ENCODE measurements around the gene CBX1. TPM values are rescaled to one million over a fixed set of nuclear protein-coding genes. Genes with fewer than 3 reads are reported as not detected.

CBX1 gene
- total RNA-seq, 1 donor from 2014 or later = 74.9 TPM

DNA sequence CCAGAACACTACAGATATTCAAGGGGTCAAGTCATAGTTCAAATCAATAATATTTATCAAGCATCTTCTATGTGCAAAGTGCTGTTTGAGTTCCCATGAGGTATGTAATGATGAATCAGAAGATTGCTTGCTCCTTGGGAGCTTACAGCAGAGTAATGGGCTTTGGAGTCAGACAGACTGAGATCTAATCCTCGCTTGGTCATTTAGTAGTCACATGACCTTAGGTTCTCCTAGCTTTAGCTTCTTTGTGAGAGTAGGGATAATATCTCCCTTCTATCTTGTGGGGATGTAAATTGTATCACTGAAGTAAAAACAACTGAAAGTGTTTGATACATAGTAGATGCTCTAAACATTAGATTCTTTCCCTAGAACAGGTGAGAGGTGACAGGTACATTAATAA is 36.4 kb upstream of the CBX1 start:
- DNase-seq (ENCODE audit: low spot score) = no peak
- H3K9me3 Mint-ChIP-seq (ENCODE audit: low read depth) = no peaks in the 10 kb centered on the region
- H3K27ac Mint-ChIP-seq (ENCODE audit: unreplicated experiment) = no peak overlapping the region
- TF ChIP-seq, protein P1, sequence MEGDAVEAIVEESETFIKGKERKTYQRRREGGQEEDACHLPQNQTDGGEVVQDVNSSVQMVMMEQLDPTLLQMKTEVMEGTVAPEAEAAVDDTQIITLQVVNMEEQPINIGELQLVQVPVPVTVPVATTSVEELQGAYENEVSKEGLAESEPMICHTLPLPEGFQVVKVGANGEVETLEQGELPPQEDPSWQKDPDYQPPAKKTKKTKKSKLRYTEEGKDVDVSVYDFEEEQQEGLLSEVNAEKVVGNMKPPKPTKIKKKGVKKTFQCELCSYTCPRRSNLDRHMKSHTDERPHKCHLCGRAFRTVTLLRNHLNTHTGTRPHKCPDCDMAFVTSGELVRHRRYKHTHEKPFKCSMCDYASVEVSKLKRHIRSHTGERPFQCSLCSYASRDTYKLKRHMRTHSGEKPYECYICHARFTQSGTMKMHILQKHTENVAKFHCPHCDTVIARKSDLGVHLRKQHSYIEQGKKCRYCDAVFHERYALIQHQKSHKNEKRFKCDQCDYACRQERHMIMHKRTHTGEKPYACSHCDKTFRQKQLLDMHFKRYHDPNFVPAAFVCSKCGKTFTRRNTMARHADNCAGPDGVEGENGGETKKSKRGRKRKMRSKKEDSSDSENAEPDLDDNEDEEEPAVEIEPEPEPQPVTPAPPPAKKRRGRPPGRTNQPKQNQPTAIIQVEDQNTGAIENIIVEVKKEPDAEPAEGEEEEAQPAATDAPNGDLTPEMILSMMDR (IDR thresholded peaks at IDR 0.05) = no peak
- H3K4me1 Mint-ChIP-seq (ENCODE audit: low read depth) = peaks cover 8% of the 10 kb centered on the region
- peaks cover 1% of the 10 kb centered on the region for H3K36me3 Mint-ChIP-seq (ENCODE audit: low read depth)
- H3K27me3 Mint-ChIP-seq (ENCODE audit: low read depth) = peaks cover 32% of the 10 kb centered on the region
- H3K4me3 Mint-ChIP-seq (ENCODE audit: unreplicated experiment) = no peak overlapping the region

DNA sequence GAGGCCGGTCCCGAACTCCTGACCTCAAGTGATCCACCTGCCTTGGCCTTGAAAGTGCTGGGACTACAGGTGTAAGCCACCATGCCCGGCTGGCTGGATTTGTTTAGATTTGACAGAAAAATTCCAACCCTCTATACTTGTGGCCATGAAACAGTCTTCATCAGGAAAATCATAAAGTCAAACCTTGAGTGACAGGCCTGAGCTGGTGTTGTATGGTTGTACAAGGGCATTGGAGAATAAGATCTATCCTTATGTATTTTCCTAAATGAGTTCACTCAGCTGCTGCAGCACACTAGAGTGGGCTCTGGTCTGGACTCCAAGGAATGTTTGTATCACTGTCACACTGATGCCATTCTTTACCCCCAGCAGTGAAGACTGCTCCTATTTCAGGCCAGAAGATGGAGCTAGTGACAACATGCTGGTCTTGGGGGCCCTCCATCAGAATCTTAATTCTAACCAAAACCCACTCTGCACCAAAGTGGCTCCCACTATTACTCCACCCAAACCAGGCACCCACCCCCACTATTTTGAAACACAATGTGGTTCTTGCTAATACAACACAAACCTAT is 33.7 kb upstream of the CBX1 start:
- Mint-ChIP-seq H3K36me3 (ENCODE audit: low read depth) (peaks cover 1% of the 10 kb centered on the region), H3K9me3 (ENCODE audit: low read depth) (no peaks in the 10 kb centered on the region), H3K27ac (ENCODE audit: unreplicated experiment) (no peak overlapping the region)

GRCh38 chr17:48132385-48132784 is 31.1 kb upstream of the CBX1 start:
- TF ChIP-seq, protein P1 (IDR thresholded peaks at IDR 0.05) = no peak
- peaks cover 10% of the 10 kb centered on the region for H3K4me1 Mint-ChIP-seq (ENCODE audit: low read depth)
- no peak overlapping the region for H3K27ac Mint-ChIP-seq (ENCODE audit: unreplicated experiment)
- H3K36me3 Mint-ChIP-seq (ENCODE audit: low read depth) = no peaks in the 10 kb centered on the region
- no peaks in the 10 kb centered on the region for H3K9me3 Mint-ChIP-seq (ENCODE audit: low read depth)
- peaks cover 2% of the 10 kb centered on the region for H3K27me3 Mint-ChIP-seq (ENCODE audit: low read depth)
- no peak for DNase-seq (ENCODE audit: low spot score)
- H3K4me3 Mint-ChIP-seq (ENCODE audit: unreplicated experiment) = no peak overlapping the region

More for the DNA sequence above, 33.7 kb upstream of the CBX1 start:
- TF ChIP-seq, protein P1 (IDR thresholded peaks at IDR 0.05) = peak; percentile 43
- no peak for DNase-seq (ENCODE audit: low spot score)
- no peak overlapping the region for H3K4me3 Mint-ChIP-seq (ENCODE audit: unreplicated experiment)
- H3K4me1 Mint-ChIP-seq (ENCODE audit: low read depth) = peaks cover 9% of the 10 kb centered on the region
- H3K27me3 Mint-ChIP-seq (ENCODE audit: low read depth) = peaks cover 12% of the 10 kb centered on the region

DNA sequence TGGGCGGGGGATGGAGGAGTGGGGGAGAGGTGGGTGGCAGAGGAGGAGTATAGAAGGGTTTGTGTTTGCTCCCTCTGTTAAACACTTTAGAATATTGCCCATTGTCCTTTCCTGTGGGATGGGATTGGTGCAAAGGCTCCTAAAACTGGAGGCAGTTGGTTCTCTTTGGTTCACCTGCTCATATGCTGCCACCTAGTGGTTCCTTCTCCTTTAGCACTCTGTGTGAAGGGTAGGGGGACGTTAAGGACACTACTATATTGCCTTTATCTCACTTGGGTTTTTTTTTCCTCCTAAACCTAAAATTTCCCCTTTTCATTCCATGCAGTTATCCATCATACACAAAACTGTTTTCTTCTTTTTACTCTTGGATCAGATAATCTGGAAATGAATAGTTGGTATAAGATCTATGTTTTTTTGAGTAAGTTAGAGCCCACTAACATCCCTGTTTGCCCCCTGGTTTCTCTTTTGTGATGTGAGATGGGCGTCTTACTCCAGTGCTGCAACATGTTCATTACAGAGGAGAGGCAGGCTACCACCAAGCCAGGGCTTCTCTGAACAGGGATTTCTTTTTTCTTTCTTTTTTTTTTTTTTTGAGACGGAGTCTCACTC is 30.0 kb upstream of the CBX1 start:
- TF ChIP-seq, protein P1 (IDR thresholded peaks at IDR 0.05) = peak; percentile 94
- H3K36me3 Mint-ChIP-seq (ENCODE audit: low read depth) = no peaks in the 10 kb centered on the region
- no peak overlapping the region for H3K27ac Mint-ChIP-seq (ENCODE audit: unreplicated experiment)
- H3K9me3 Mint-ChIP-seq (ENCODE audit: low read depth) = no peaks in the 10 kb centered on the region
- no peak for DNase-seq (ENCODE audit: low spot score)
- H3K4me1 Mint-ChIP-seq (ENCODE audit: low read depth) = peaks cover 21% of the 10 kb centered on the region
- H3K27me3 Mint-ChIP-seq (ENCODE audit: low read depth) = no peaks in the 10 kb centered on the region
- no peak overlapping the region for H3K4me3 Mint-ChIP-seq (ENCODE audit: unreplicated experiment)

- no peak for DNase-seq (ENCODE audit: low spot score)
- H3K4me3 Mint-ChIP-seq (ENCODE audit: unreplicated experiment) = no peak overlapping the region
- no peak overlapping the region for H3K27ac Mint-ChIP-seq (ENCODE audit: unreplicated experiment)
- no peaks in the 10 kb centered on the region for H3K9me3 Mint-ChIP-seq (ENCODE audit: low read depth)
- TF ChIP-seq, protein P1 (IDR thresholded peaks at IDR 0.05) = no peak
- peaks cover 3% of the 10 kb centered on the region for H3K36me3 Mint-ChIP-seq (ENCODE audit: low read depth)
- peaks cover 29% of the 10 kb centered on the region for H3K4me1 Mint-ChIP-seq (ENCODE audit: low read depth)
- no peaks in the 10 kb centered on the region for H3K27me3 Mint-ChIP-seq (ENCODE audit: low read depth)
Measured at GRCh38 chr17:48129981-48130380, 28.7 kb upstream of the CBX1 start.

All from chondrocyte (in vitro differentiated cells).